Measurements from ENCODE around the gene C12orf75.

DNA sequence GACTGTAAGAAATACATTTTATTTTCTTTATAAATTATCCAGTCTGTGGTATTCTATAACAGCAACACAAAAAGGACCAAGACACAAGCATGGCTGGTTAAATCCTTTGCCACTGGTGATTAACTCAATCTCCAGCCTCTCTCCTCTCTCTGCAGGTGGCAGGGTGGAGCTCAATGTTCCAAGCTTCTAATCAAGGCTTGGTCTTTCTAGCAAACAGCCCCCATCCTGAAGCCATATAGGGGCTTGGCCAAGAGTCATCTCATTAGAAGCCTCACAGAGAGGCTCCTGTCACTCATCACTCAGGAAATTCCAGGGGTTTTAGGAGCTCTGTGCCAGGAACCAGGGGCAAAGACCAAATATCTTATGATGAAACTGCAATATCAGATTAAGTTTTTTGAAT lies 12.0 kb downstream of the C12orf75 start:
- TF ChIP-seq, protein P1, sequence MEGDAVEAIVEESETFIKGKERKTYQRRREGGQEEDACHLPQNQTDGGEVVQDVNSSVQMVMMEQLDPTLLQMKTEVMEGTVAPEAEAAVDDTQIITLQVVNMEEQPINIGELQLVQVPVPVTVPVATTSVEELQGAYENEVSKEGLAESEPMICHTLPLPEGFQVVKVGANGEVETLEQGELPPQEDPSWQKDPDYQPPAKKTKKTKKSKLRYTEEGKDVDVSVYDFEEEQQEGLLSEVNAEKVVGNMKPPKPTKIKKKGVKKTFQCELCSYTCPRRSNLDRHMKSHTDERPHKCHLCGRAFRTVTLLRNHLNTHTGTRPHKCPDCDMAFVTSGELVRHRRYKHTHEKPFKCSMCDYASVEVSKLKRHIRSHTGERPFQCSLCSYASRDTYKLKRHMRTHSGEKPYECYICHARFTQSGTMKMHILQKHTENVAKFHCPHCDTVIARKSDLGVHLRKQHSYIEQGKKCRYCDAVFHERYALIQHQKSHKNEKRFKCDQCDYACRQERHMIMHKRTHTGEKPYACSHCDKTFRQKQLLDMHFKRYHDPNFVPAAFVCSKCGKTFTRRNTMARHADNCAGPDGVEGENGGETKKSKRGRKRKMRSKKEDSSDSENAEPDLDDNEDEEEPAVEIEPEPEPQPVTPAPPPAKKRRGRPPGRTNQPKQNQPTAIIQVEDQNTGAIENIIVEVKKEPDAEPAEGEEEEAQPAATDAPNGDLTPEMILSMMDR (IDR thresholded peaks at IDR 0.05): no peak
- TF ChIP-seq POLR2A (IDR thresholded peaks at IDR 0.05): no peak
